IMR-90 (cell line): ENCODE data around the gene RXRG. TPM values are rescaled to one million over a fixed set of nuclear protein-coding genes. Genes with fewer than 3 reads are reported as not detected.

ENCODE experiments used
- ATAC-seq: fragments of 200-7000 bp; cut with Tn5 transposase; 2 replicates; pipeline ENCODE4 v1.9.1; 2020; ENCODE audit warnings: low read depth, mild to moderate bottlenecking, moderate library complexity
- BruUV-seq: library from RNA; stranded (reverse); fragments of 400-500 nt; replicated peaks from 2 replicates; lab custom pipeline; 2021; lab: Mats Ljungman, UMichigan
- CTCF ChIA-PET: fragments of 300-600 bp; formaldehyde crosslinking; extraction: SDS; loops from one replicate; lab custom pipeline; 2021; ENCODE audit warnings: antibody characterized with exemption; lab: Yijun Ruan, JAX
- POLR2A ChIA-PET: fragments of 300-600 bp; sonication (Branson Sonifier 250); formaldehyde crosslinking; loops from one replicate; lab custom pipeline; 2022; ENCODE audit warnings: antibody characterized with exemption; ENCODE audit not compliant: unreplicated experiment; lab: Charles Lee
- DNase-seq: peaks from one replicate; pipeline ENCODE4 v3.0.0; 2013
- H2AFZ ChIP-seq: replicated peaks from 2 replicates; pipeline ENCODE3; 2013; ENCODE audit warnings: low read length, mild to moderate bottlenecking; ENCODE audit not compliant: poor library complexity
- H2AK5ac ChIP-seq: 2 replicates; pipeline ENCODE4 v1.6.1; 2013; ENCODE audit warnings: low read depth, low read length, inconsistent platforms
- H2AK9ac ChIP-seq: replicated peaks from 2 replicates; pipeline ENCODE3; 2013; ENCODE audit warnings: mild to moderate bottlenecking, low read depth, low read length, moderate library complexity; ENCODE audit not compliant: poor library complexity
- H2BK120ac ChIP-seq: 2 replicates; pipeline ENCODE4 v1.6.1; 2013; ENCODE audit warnings: low read depth, low read length, inconsistent platforms
- H2BK15ac ChIP-seq: 3 replicates; pipeline ENCODE4 v1.6.1; 2013; ENCODE audit warnings: low read depth, low read length, inconsistent platforms
- H2BK20ac ChIP-seq: 2 replicates; pipeline ENCODE4 v1.6.1; 2013; ENCODE audit warnings: low read depth, mild to moderate bottlenecking, inconsistent platforms, low read length, moderate library complexity
- H2BK5ac ChIP-seq: 2 replicates; pipeline ENCODE4 v1.6.1; 2013; ENCODE audit warnings: mild to moderate bottlenecking, low read depth, low read length, inconsistent platforms; ENCODE audit not compliant: poor library complexity, severe bottlenecking
- H3K14ac ChIP-seq: replicated peaks from 2 replicates; pipeline ENCODE4 v1.6.1; 2013; ENCODE audit warnings: low read depth, low read length, inconsistent platforms
- H3K18ac ChIP-seq: 2 replicates; pipeline ENCODE4 v1.6.1; 2013; ENCODE audit warnings: low read depth, low read length, control low read depth
- H3K23ac ChIP-seq: 2 replicates; pipeline ENCODE4 v1.6.1; 2013; ENCODE audit warnings: low read depth, low read length, inconsistent platforms
- H3K27ac ChIP-seq: 2 replicates; pipeline ENCODE4 v1.5.1; 2013; ENCODE audit warnings: mild to moderate bottlenecking, control low read depth, low read length; ENCODE audit not compliant: insufficient read depth
- H3K27me3 ChIP-seq: 2 replicates; pipeline ENCODE4 v1.6.1; 2013; ENCODE audit warnings: low read length; ENCODE audit not compliant: control insufficient read depth, insufficient read depth
- H3K36me3 ChIP-seq: 2 replicates; pipeline ENCODE4 v1.6.1; 2013; ENCODE audit warnings: low read length, mixed read lengths; ENCODE audit not compliant: control insufficient read depth, insufficient read depth
- H3K4ac ChIP-seq: 2 replicates; pipeline ENCODE4 v1.6.1; 2013; ENCODE audit warnings: low read depth, low read length, inconsistent platforms
- H3K4me1 ChIP-seq: 2 replicates; pipeline ENCODE4 v1.6.1; 2013; ENCODE audit warnings: low read length, mixed read lengths; ENCODE audit not compliant: control insufficient read depth, insufficient read depth
- H3K4me2 ChIP-seq: 2 replicates; pipeline ENCODE4 v1.6.1; 2013; ENCODE audit warnings: low read depth, mild to moderate bottlenecking, control low read depth, low read length, moderate library complexity
- H3K4me3 ChIP-seq: 2 replicates; pipeline ENCODE4 v1.5.1; 2013; ENCODE audit warnings: low read depth, mild to moderate bottlenecking, control low read depth, low read length, moderate library complexity; ENCODE audit not compliant: insufficient read depth
- H3K56ac ChIP-seq: 2 replicates; pipeline ENCODE4 v1.6.1; 2013; ENCODE audit warnings: low read length, inconsistent platforms; ENCODE audit not compliant: insufficient read depth; ENCODE audit errors: extremely low read depth
- H3K79me1 ChIP-seq, 2 experiments: 2 replicates each; pipeline ENCODE4 v1.6.1; 2013; ENCODE audit warnings: low read length in 2 of 2, inconsistent platforms in 1 of 2, low read depth in 1 of 2
- H3K9ac ChIP-seq: 2 replicates; pipeline ENCODE4 v1.6.1; 2013; ENCODE audit warnings: low read depth, low read length, control low read depth
- H3K9me1 ChIP-seq: 2 replicates; pipeline ENCODE4 v1.6.1; 2013; ENCODE audit warnings: low read length, inconsistent platforms; ENCODE audit not compliant: insufficient read depth
- H3K9me3 ChIP-seq: 2 replicates; pipeline ENCODE4 v1.6.1; 2013; ENCODE audit warnings: low read length; ENCODE audit not compliant: control insufficient read depth, insufficient read depth
- H4K20me1 ChIP-seq: 2 replicates; pipeline ENCODE4 v1.6.1; 2013; ENCODE audit warnings: low read length, inconsistent platforms; ENCODE audit not compliant: insufficient read depth
- H4K5ac ChIP-seq: 2 replicates; pipeline ENCODE4 v1.6.1; 2013; ENCODE audit warnings: mild to moderate bottlenecking, low read depth, low read length, control low read depth
- H4K8ac ChIP-seq, 2 experiments: 2 replicates each; pipeline ENCODE4 v1.6.1; 2013; ENCODE audit warnings: low read depth in 2 of 2, low read length in 2 of 2, control low read depth in 1 of 2, inconsistent platforms in 1 of 2
- H4K91ac ChIP-seq: 2 replicates; pipeline ENCODE4 v1.6.1; 2013; ENCODE audit warnings: low read depth, low read length, inconsistent platforms; ENCODE audit not compliant: insufficient read depth
- BHLHE40 ChIP-seq: fragments of 150-350 bp; IDR thresholded peaks from 2 replicates; pipeline ENCODE4 v1.6.1; 2016; ENCODE audit warnings: mild to moderate bottlenecking, low read depth, low read length
- CHD1 ChIP-seq: IDR thresholded peaks from 2 replicates; pipeline ENCODE4 v1.6.1; 2012; ENCODE audit warnings: low read depth, low read length, improper control_type of control experiment
- FOS ChIP-seq: fragments of 150-350 bp; IDR thresholded peaks from 2 replicates; pipeline ENCODE4 v1.6.1; 2016; ENCODE audit warnings: low read depth, low read length
- MAFK ChIP-seq: IDR thresholded peaks from 2 replicates; pipeline ENCODE4 v1.6.1; 2012; ENCODE audit warnings: low read depth, low read length, improper control_type of control experiment
- MAZ ChIP-seq: IDR thresholded peaks from 2 replicates; pipeline ENCODE4 v1.6.1; 2012; ENCODE audit warnings: low read depth, mild to moderate bottlenecking, low read length, improper control_type of control experiment, moderate library complexity, borderline replicate concordance
- POLR2A ChIP-seq: IDR thresholded peaks from 2 replicates; pipeline ENCODE4 v1.6.1; 2012; ENCODE audit warnings: mild to moderate bottlenecking, low read depth, low read length
- RAD21 ChIP-seq: IDR thresholded peaks from 2 replicates; pipeline ENCODE4 v1.6.1; 2012; ENCODE audit warnings: low read length, improper control_type of control experiment
- RFX5 ChIP-seq: IDR thresholded peaks from 2 replicates; pipeline ENCODE4 v1.8.0; 2012; ENCODE audit warnings: low read depth, mild to moderate bottlenecking, low read length, moderate library complexity
- SMC3 ChIP-seq: fragments of 150-350 bp; IDR thresholded peaks from 2 replicates; pipeline ENCODE4 v1.6.1; 2016; ENCODE audit warnings: low read depth, mild to moderate bottlenecking, antibody characterized with exemption, low read length, moderate library complexity
- USF2 ChIP-seq: fragments of 150-350 bp; IDR thresholded peaks from 2 replicates; pipeline ENCODE4 v1.6.1; 2017; ENCODE audit warnings: mild to moderate bottlenecking, antibody characterized with exemption, low read length, low read depth
- WGBS, 2 experiments: methylation state at CpG; one replicate each; pipeline versions ENCODE4 v1.1.5 to v1.1.7; 2013; ENCODE audit warnings: missing lambda C conversion rate in 2 of 2; ENCODE audit not compliant: insufficient read length in 1 of 2; ENCODE audit errors: extremely low coverage in 2 of 2; 5-methylcytosine and 5-hydroxymethylcytosine counted together
- dilution Hi-C: fragments of 300-500 bp; cut with HindIII; formaldehyde crosslinking; loops from one replicate; pipeline ENCODE4 v1.14.3; 2018; ENCODE audit warnings: low sequenced_read_pairs; ENCODE audit not compliant: unreplicated experiment
- in situ Hi-C: fragments of 300-500 bp; cut with MboI; formaldehyde crosslinking; loops from 3 replicates; pipeline ENCODE4 v1.14.3; 2019; ENCODE audit warnings: low sequenced_read_pairs, inconsistent platforms, mixed read lengths
- intact Hi-C: fragments of 100-400 bp; cut with micrococcal nuclease; formaldehyde crosslinking; loops from 2 replicates; pipeline ENCODE4 v1.10.0; 2022
- polyA plus RNA-seq, 3 experiments: library from polyadenylated mRNA; depleted of rRNA; stranded (reverse); fragments of >200 nt; gene quantifications; 2 replicates each; pipeline ENCODE4 v1.2.3, GENCODE V29; 2012; ENCODE audit warnings: low replicate concordance in 1 of 3
- total RNA-seq: library from RNA; depleted of rRNA; stranded (reverse); fragments of >200 nt; gene quantifications from 2 replicates; pipeline ENCODE4 v1.2.3, GENCODE V29; 2012

Gene RXRG
- total and polyA plus RNA-seq, 2 of the 4 experiments (the other 2 are of a cell fraction), result not detected

GRCh38 chr1:165402517-165403111, 42.3 kb downstream of the RXRG start:
- H4K20me1 ChIP-seq, result no peaks in the 10 kb centered on the region
- no peak overlapping the region for H2BK120ac ChIP-seq
- no peak for DNase-seq
- no peaks in the 10 kb centered on the region for H3K79me1 ChIP-seq
- ATAC-seq, result no peak
- H4K91ac ChIP-seq, result no peak overlapping the region
- H3K18ac ChIP-seq, result no peak overlapping the region
- H2AK9ac ChIP-seq, result no peak overlapping the region
- H3K9me3 ChIP-seq, result no peaks in the 10 kb centered on the region
- TF ChIP-seq MAZ (no peak), SMC3 (no peak), MAFK (no peak), FOS (no peak), USF2 (no peak), BHLHE40 (no peak), POLR2A (no peak), CHD1 (no peak), RFX5 (no peak), RAD21 (no peak)
- no peak overlapping the region for H3K9ac ChIP-seq
- H3K14ac ChIP-seq, result no peak overlapping the region
- in situ Hi-C loops, result no loop called here
- H3K27ac ChIP-seq, result no peak overlapping the region
- H3K27me3 ChIP-seq, result no peaks in the 10 kb centered on the region
- intact Hi-C loops, result no loop called here
- H3K4ac ChIP-seq, result no peak overlapping the region
- no peak overlapping the region for H3K4me2 ChIP-seq
- no peak overlapping the region for H2BK5ac ChIP-seq
- H3K4me1 ChIP-seq, result no peaks in the 10 kb centered on the region
- dilution Hi-C loops, result no loop called here
- WGBS, 2 experiments, result 68 to 100% methylated on average over 2 to 4 of the region's 4 CpGs
- no peak overlapping the region for H2BK20ac ChIP-seq
- no TSS peak for BruUV-seq
- no peak overlapping the region for H2BK15ac ChIP-seq
- H3K23ac ChIP-seq, result no peak overlapping the region
- no peak overlapping the region for H4K5ac ChIP-seq
- POLR2A ChIA-PET, result no interaction called here
- no peak overlapping the region for H3K4me3 ChIP-seq
- H4K8ac ChIP-seq, result no peak overlapping the region
- no peaks in the 10 kb centered on the region for H3K9me1 ChIP-seq
- no peak overlapping the region for H2AFZ ChIP-seq
- CTCF ChIA-PET, result interaction anchor here (0.7 to 1.0 kb wide), 2 partner anchors 36 to 191 kb away, joined by 3 to 4 read pairs; no protein-coding TSS in a partner anchor
- H2AK5ac ChIP-seq, result no peak overlapping the region
- H3K36me3 ChIP-seq, result no peaks in the 10 kb centered on the region
- no peak overlapping the region for H3K56ac ChIP-seq
